ENCODE measurements around the gene PARP4. TPM values are rescaled to one million over a fixed set of nuclear protein-coding genes. Genes with fewer than 3 reads are reported as not detected.
A peak's percentile ranks its signal among the peaks of the same experiment; 100 is the strongest.
"Not testable (repeated sequence)": the region's sequence is repeated elsewhere in the genome, so short reads cannot be mapped to it uniquely, and the experiment has no call there.

PARP4 gene
- total RNA-seq, 4 donors from 2014 or later = 38.3 to 47.4 (median 40.6) TPM

- no peak overlapping the region for H3K4me3 ChIP-seq
- H3K27me3 ChIP-seq = no peaks in the 10 kb centered on the region
- H3K36me3 ChIP-seq = no peaks in the 10 kb centered on the region
- intact Hi-C loops (cut with DNase I) = no loop called here
- TF ChIP-seq POLR2AphosphoS5 (IDR thresholded peaks at IDR 0.05) (no peak), POLR2A (IDR thresholded peaks at IDR 0.05; ENCODE audit: low read depth) (no peak), EP300 (IDR thresholded peaks at IDR 0.05) (no peak), CTCF (IDR thresholded peaks at IDR 0.05) (no peak)
- WGBS = 81% methylated on average over 3 of the region's 3 CpGs
- no peak overlapping the region for H3K27ac ChIP-seq (replicated peaks in 1 of 4)
- H3K4me1 ChIP-seq = no peaks in the 10 kb centered on the region
- no peaks in the 10 kb centered on the region for H3K9me3 ChIP-seq
- DNase-seq (ENCODE audit: extremely low spot score) = no peak
These were observed 104.7 kb downstream of the PARP4 start for GRCh38 chr13:24407844-24408243.

GRCh38 chr13:24406524-24406923, 106.1 kb downstream of the PARP4 start:
- no peak overlapping the region for H3K27ac ChIP-seq (replicated peaks in 1 of 4)
- WGBS = 88% methylated on average over 4 of the region's 4 CpGs
- TF ChIP-seq POLR2AphosphoS5 (IDR thresholded peaks at IDR 0.05) (no peak), POLR2A (IDR thresholded peaks at IDR 0.05; ENCODE audit: low read depth) (no peak), EP300 (IDR thresholded peaks at IDR 0.05) (no peak)
- H3K4me3 ChIP-seq = no peak overlapping the region
- intact Hi-C loops (cut with DNase I) = no loop called here
- DNase-seq (ENCODE audit: extremely low spot score) = no peak
- no peaks in the 10 kb centered on the region for H3K36me3 ChIP-seq
- H3K9me3 ChIP-seq = no peaks in the 10 kb centered on the region
- H3K4me1 ChIP-seq = no peaks in the 10 kb centered on the region
- H3K27me3 ChIP-seq = no peaks in the 10 kb centered on the region

GRCh38 chr13:24396821-24397220, 115.8 kb downstream of the PARP4 start:
- H3K36me3 ChIP-seq = no peaks in the 10 kb centered on the region
- no peaks in the 10 kb centered on the region for H3K27me3 ChIP-seq
- intact Hi-C loops (cut with DNase I) = no loop called here
- no peaks in the 10 kb centered on the region for H3K4me1 ChIP-seq
- TF ChIP-seq POLR2A (IDR thresholded peaks at IDR 0.05; ENCODE audit: low read depth) = no peak
- no peak for TF ChIP-seq CTCF (IDR thresholded peaks at IDR 0.05)
- TF ChIP-seq POLR2AphosphoS5 (IDR thresholded peaks at IDR 0.05) = no peak
- no peak for TF ChIP-seq EP300 (IDR thresholded peaks at IDR 0.05)
- H3K4me3 ChIP-seq = no peak overlapping the region
- no peak for DNase-seq (ENCODE audit: extremely low spot score)
- WGBS = 83% methylated on average over 2 of the region's 2 CpGs
- H3K9me3 ChIP-seq = peaks cover 0 to 13% (median 6%) of the 10 kb centered on the region in 4 donors
- H3K27ac ChIP-seq (replicated peaks in 1 of 4) = no peak overlapping the region

- H3K4me3 ChIP-seq = no peak overlapping the region
- no peak overlapping the region for H3K27ac ChIP-seq (replicated peaks in 1 of 4)
- peak; percentile 68 for DNase-seq (ENCODE audit: extremely low spot score)
- no peaks in the 10 kb centered on the region for H3K36me3 ChIP-seq
- 91% methylated on average over 4 of the region's 4 CpGs for WGBS
- intact Hi-C loops (cut with DNase I) = no loop called here
- no peaks in the 10 kb centered on the region for H3K27me3 ChIP-seq
- H3K4me1 ChIP-seq = no peaks in the 10 kb centered on the region
- no peak for TF ChIP-seq CTCF (IDR thresholded peaks at IDR 0.05)
- TF ChIP-seq EP300 (IDR thresholded peaks at IDR 0.05) = no peak
- TF ChIP-seq POLR2AphosphoS5 (IDR thresholded peaks at IDR 0.05) = no peak
- no peak for TF ChIP-seq POLR2A (IDR thresholded peaks at IDR 0.05; ENCODE audit: low read depth)
- peaks cover 0 to 13% (median 6%) of the 10 kb centered on the region in 4 donors for H3K9me3 ChIP-seq
These were observed 119.6 kb downstream of the PARP4 start for GRCh38 chr13:24392972-24393371.

GRCh38 chr13:24391771-24392683, 120.6 kb downstream of the PARP4 start:
- H3K36me3 ChIP-seq; H3K4me1 ChIP-seq; H3K27me3 ChIP-seq; H3K27ac ChIP-seq (replicated peaks in 1 of 4); H3K4me3 ChIP-seq; intact Hi-C loops (cut with DNase I): not testable (repeated sequence)
- H3K9me3 ChIP-seq = peaks cover 0 to 12% (median 6%) of the 10 kb centered on the region in 4 donors
- 88% methylated on average over 21 of the region's 27 CpGs for WGBS
- DNase-seq (ENCODE audit: extremely low spot score) = peak; percentile 53

GRCh38 chr13:24390795-24391194, 121.8 kb downstream of the PARP4 start:
- H3K4me1 ChIP-seq; H3K27me3 ChIP-seq; H3K9me3 ChIP-seq; H3K27ac ChIP-seq (replicated peaks in 1 of 4); H3K36me3 ChIP-seq; DNase-seq (ENCODE audit: extremely low spot score); H3K4me3 ChIP-seq; intact Hi-C loops (cut with DNase I): not testable (repeated sequence)
- 97% methylated on average over 6 of the region's 9 CpGs for WGBS

All from esophagus muscularis mucosa (tissue), 4 donors.